ENCODE results near the gene PPFIBP1. TPM values are rescaled to one million over a fixed set of nuclear protein-coding genes. Genes with fewer than 3 reads are reported as not detected.
"Not testable (repeated sequence)": the region's sequence is repeated elsewhere in the genome, so short reads cannot be mapped to it uniquely, and the experiment has no call there.

Gene PPFIBP1
- total RNA-seq, 5 donors from 2014 or later (not counting 1 experiment from before 2014, with no cell fraction given), result 4.1 to 6.1 (median 5.8) TPM

GRCh38 chr12:27588075-27588730, 64.2 kb downstream of the PPFIBP1 start:
- no CpG with 5 or more reads among the region's 2 CpGs for WGBS (ENCODE audit: insufficient coverage)
- Mint-ChIP-seq H3K4me3 (peak overlapping the region; percentile 13 to 52 (median 48)), H3K27ac (peak overlapping the region in 1 of 2 donors; percentile 18), H3K4me1 (peaks cover 9 to 17% (median 13%) of the 10 kb centered on the region in 3 donors)
- H3K4me3 ChIP-seq (ENCODE audit: control insufficient read depth in 1 of 2, extremely low read depth in 1 of 2, low read length in 1 of 2); H3K27me3 Mint-ChIP-seq; ATAC-seq (replicated peaks in 1 of 4); DNase-seq; H3K36me3 Mint-ChIP-seq; POLR2A ChIA-PET; H3K27me3 ChIP-seq (replicated peaks in 1 of 2; ENCODE audit: control insufficient read depth in 2 of 2, extremely low read depth in 1 of 2, insufficient read depth in 2 of 2, low read length in 1 of 2); H3K36me3 ChIP-seq (ENCODE audit: control insufficient read depth in 2 of 2, extremely low read depth in 1 of 2, insufficient read depth in 1 of 2, low read length in 1 of 2); H3K9me3 Mint-ChIP-seq; H3K4me1 ChIP-seq (ENCODE audit: control insufficient read depth in 1 of 2, extremely low read depth in 1 of 2, insufficient read depth in 2 of 2, low read length in 2 of 2); H3K9me3 ChIP-seq; H3K27ac ChIP-seq (ENCODE audit: low read length): not testable (repeated sequence)
- CTCF ChIA-PET, result interaction anchor here (0.7 kb wide), 2 partner anchors 157 to 1037 kb away, joined by 6 to 11 read pairs; no protein-coding TSS in a partner anchor

GRCh38 chr12:27588776-27589175, 64.8 kb downstream of the PPFIBP1 start:
- CTCF ChIA-PET, result no interaction called here
- H3K4me3 ChIP-seq (ENCODE audit: control insufficient read depth in 1 of 2, extremely low read depth in 1 of 2, low read length in 1 of 2), result no peak overlapping the region
- H3K9me3 Mint-ChIP-seq, result no peaks in the 10 kb centered on the region
- H3K9me3 ChIP-seq, result no peaks in the 10 kb centered on the region
- no peak overlapping the region for H3K27ac Mint-ChIP-seq
- peaks cover 9 to 17% (median 13%) of the 10 kb centered on the region in 3 donors for H3K4me1 Mint-ChIP-seq
- H3K4me3 Mint-ChIP-seq, result peak overlapping the region in 1 of 3 donors; percentile 52
- DNase-seq (no peak), ATAC-seq (replicated peaks in 1 of 4) (no peak)
- no peaks in the 10 kb centered on the region for H3K4me1 ChIP-seq (ENCODE audit: control insufficient read depth in 1 of 2, extremely low read depth in 1 of 2, insufficient read depth in 2 of 2, low read length in 2 of 2)
- H3K36me3 Mint-ChIP-seq, result no peaks in the 10 kb centered on the region
- POLR2A ChIA-PET, result no interaction called here
- H3K27me3 Mint-ChIP-seq, result peaks cover 0 to 1% of the 10 kb centered on the region in 2 donors
- no peak overlapping the region for H3K27ac ChIP-seq (ENCODE audit: low read length)
- H3K27me3 ChIP-seq (replicated peaks in 1 of 2; ENCODE audit: control insufficient read depth in 2 of 2, extremely low read depth in 1 of 2, insufficient read depth in 2 of 2, low read length in 1 of 2), result no peaks in the 10 kb centered on the region
- no peaks in the 10 kb centered on the region for H3K36me3 ChIP-seq (ENCODE audit: control insufficient read depth in 2 of 2, extremely low read depth in 1 of 2, insufficient read depth in 1 of 2, low read length in 1 of 2)
- WGBS (ENCODE audit: insufficient coverage), result no CpG with 5 or more reads among the region's 4 CpGs

- Histone ChIP-seq H3K36me3 (ENCODE audit: control insufficient read depth in 2 of 2, extremely low read depth in 1 of 2, insufficient read depth in 1 of 2, low read length in 1 of 2) (no peaks in the 10 kb centered on the region), H3K4me3 (ENCODE audit: control insufficient read depth in 1 of 2, extremely low read depth in 1 of 2, low read length in 1 of 2) (no peak overlapping the region), H3K9me3 (no peaks in the 10 kb centered on the region), H3K27ac (ENCODE audit: low read length) (no peak overlapping the region), H3K27me3 (replicated peaks in 1 of 2; ENCODE audit: control insufficient read depth in 2 of 2, extremely low read depth in 1 of 2, insufficient read depth in 2 of 2, low read length in 1 of 2) (no peaks in the 10 kb centered on the region), H3K4me1 (ENCODE audit: control insufficient read depth in 1 of 2, extremely low read depth in 1 of 2, insufficient read depth in 2 of 2, low read length in 2 of 2) (no peaks in the 10 kb centered on the region)
- Mint-ChIP-seq H3K27ac (no peak overlapping the region), H3K9me3 (no peaks in the 10 kb centered on the region), H3K4me3 (no peak overlapping the region), H3K36me3 (peaks cover 2% of the 10 kb centered on the region), H3K4me1 (peaks cover 9 to 17% (median 13%) of the 10 kb centered on the region in 3 donors), H3K27me3 (peaks cover 0 to 2% of the 10 kb centered on the region in 2 donors)
- POLR2A ChIA-PET, result no interaction called here
- DNase-seq, result no peak
- CTCF ChIA-PET, result no interaction called here
- WGBS (ENCODE audit: insufficient coverage), result no CpG with 5 or more reads among the region's 4 CpGs
- ATAC-seq (replicated peaks in 1 of 4), result no peak
Observed at GRCh38 chr12:27589419-27589818, 65.4 kb downstream of the PPFIBP1 start.

DNA sequence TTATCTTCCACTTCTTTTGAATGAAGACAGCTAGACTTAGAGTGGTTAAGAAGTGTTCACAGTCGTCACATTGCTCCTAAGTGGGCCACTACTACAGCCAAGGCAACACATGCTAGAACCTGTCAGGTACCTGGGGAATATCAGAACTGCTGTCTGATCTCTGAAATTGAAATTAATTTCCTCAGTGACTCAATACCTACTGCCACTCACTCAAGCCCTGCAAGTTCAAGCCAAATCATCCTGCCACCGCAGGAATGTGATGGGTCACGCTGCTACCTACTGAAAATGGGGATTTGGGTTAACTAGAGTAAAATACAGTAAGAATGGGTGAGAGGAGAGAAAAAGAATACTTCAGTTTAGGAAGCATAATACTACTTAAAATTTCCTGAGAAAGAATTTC, 67.7 kb downstream of the PPFIBP1 start:
- H3K4me3 ChIP-seq (ENCODE audit: control insufficient read depth in 1 of 2, extremely low read depth in 1 of 2, low read length in 1 of 2); H3K36me3 Mint-ChIP-seq; H3K27ac Mint-ChIP-seq; H3K9me3 ChIP-seq; ATAC-seq (replicated peaks in 1 of 4); H3K4me1 ChIP-seq (ENCODE audit: control insufficient read depth in 1 of 2, extremely low read depth in 1 of 2, insufficient read depth in 2 of 2, low read length in 2 of 2); H3K36me3 ChIP-seq (ENCODE audit: control insufficient read depth in 2 of 2, extremely low read depth in 1 of 2, insufficient read depth in 1 of 2, low read length in 1 of 2); CTCF ChIA-PET; H3K27ac ChIP-seq (ENCODE audit: low read length); H3K27me3 Mint-ChIP-seq; H3K27me3 ChIP-seq (replicated peaks in 1 of 2; ENCODE audit: control insufficient read depth in 2 of 2, extremely low read depth in 1 of 2, insufficient read depth in 2 of 2, low read length in 1 of 2); POLR2A ChIA-PET; DNase-seq; H3K9me3 Mint-ChIP-seq; H3K4me3 Mint-ChIP-seq: not testable (repeated sequence)
- no CpG with 5 or more reads among the region's 3 CpGs for WGBS (ENCODE audit: insufficient coverage)
- H3K4me1 Mint-ChIP-seq, result peaks cover 9 to 17% (median 13%) of the 10 kb centered on the region in 3 donors

DNA sequence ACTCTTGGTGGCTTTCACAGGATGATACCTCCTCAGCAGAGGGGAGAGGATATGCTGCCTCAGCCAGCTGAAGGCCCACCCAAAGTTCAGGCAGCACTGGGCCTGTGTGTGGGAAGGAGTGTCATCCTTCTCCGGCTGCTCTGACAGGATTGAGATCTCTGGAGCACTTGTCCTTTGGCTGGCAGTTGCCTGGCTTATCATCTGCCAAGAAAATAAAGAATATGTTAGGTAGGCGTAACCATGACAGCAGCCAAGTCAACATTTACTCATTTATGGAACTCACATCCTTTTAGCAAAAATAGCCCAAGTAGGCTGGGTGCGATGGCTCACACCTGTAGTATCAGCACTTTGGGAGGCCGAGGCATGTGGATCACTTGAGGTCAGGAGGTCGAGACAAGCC, 68.5 kb downstream of the PPFIBP1 start:
- no peaks in the 10 kb centered on the region for H3K9me3 Mint-ChIP-seq
- Histone ChIP-seq H3K4me1 (ENCODE audit: control insufficient read depth in 1 of 2, extremely low read depth in 1 of 2, insufficient read depth in 2 of 2, low read length in 2 of 2) (no peaks in the 10 kb centered on the region), H3K27ac (ENCODE audit: low read length) (no peak overlapping the region), H3K4me3 (ENCODE audit: control insufficient read depth in 1 of 2, extremely low read depth in 1 of 2, low read length in 1 of 2) (no peak overlapping the region), H3K27me3 (replicated peaks in 1 of 2; ENCODE audit: control insufficient read depth in 2 of 2, extremely low read depth in 1 of 2, insufficient read depth in 2 of 2, low read length in 1 of 2) (no peaks in the 10 kb centered on the region), H3K36me3 (ENCODE audit: control insufficient read depth in 2 of 2, extremely low read depth in 1 of 2, insufficient read depth in 1 of 2, low read length in 1 of 2) (no peaks in the 10 kb centered on the region), H3K9me3 (no peaks in the 10 kb centered on the region)
- H3K27ac Mint-ChIP-seq, result no peak overlapping the region
- ChIA-PET CTCF (no interaction called here), POLR2A (no interaction called here)
- peaks cover 9 to 15% (median 12%) of the 10 kb centered on the region in 3 donors for H3K4me1 Mint-ChIP-seq
- no peak overlapping the region for H3K4me3 Mint-ChIP-seq
- peaks cover 0 to 2% of the 10 kb centered on the region in 2 donors for H3K27me3 Mint-ChIP-seq
- peaks cover 7% of the 10 kb centered on the region for H3K36me3 Mint-ChIP-seq
- 54% methylated on average over 2 of the region's 5 CpGs for WGBS (ENCODE audit: insufficient coverage)
- no peak for ATAC-seq (replicated peaks in 1 of 4)
- no peak for DNase-seq

DNA sequence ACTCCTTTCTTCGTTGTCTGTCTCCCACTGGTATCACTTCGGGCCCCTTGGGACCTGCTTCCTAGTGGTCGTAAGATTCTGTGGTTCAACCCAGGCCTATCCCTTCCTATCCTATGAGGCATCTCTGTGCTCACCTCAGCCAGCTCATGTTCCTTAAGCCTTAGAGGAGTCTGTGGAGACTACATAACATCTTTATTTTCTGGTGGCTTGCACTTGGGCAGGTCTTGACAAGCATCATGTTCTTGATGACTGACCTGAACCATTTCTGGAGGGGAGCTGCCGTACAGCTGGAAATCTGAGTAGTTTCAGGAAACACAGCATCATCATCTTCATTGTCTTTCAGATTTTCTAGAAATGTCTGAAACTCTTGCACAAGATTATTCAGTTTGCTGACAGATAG, 69.3 kb downstream of the PPFIBP1 start:
- peaks cover 7% of the 10 kb centered on the region for H3K36me3 Mint-ChIP-seq
- CTCF ChIA-PET, result interaction anchor here in 1 of 2 donors (0.7 kb wide), 1 partner anchor 20 kb away, joined by 4 read pairs; no protein-coding TSS in a partner anchor
- Histone ChIP-seq H3K4me1 (ENCODE audit: control insufficient read depth in 1 of 2, extremely low read depth in 1 of 2, insufficient read depth in 2 of 2, low read length in 2 of 2) (no peaks in the 10 kb centered on the region), H3K27ac (ENCODE audit: low read length) (no peak overlapping the region), H3K9me3 (no peaks in the 10 kb centered on the region), H3K27me3 (replicated peaks in 1 of 2; ENCODE audit: control insufficient read depth in 2 of 2, extremely low read depth in 1 of 2, insufficient read depth in 2 of 2, low read length in 1 of 2) (no peaks in the 10 kb centered on the region), H3K36me3 (ENCODE audit: control insufficient read depth in 2 of 2, extremely low read depth in 1 of 2, insufficient read depth in 1 of 2, low read length in 1 of 2) (no peaks in the 10 kb centered on the region), H3K4me3 (ENCODE audit: control insufficient read depth in 1 of 2, extremely low read depth in 1 of 2, low read length in 1 of 2) (no peak overlapping the region)
- WGBS (ENCODE audit: insufficient coverage), result 81% methylated on average over 2 of the region's 4 CpGs
- DNase-seq (no peak), ATAC-seq (replicated peaks in 1 of 4) (no peak)
- peaks cover 0 to 4% (median 2%) of the 10 kb centered on the region in 3 donors for H3K9me3 Mint-ChIP-seq
- POLR2A ChIA-PET, result no interaction called here
- H3K27me3 Mint-ChIP-seq, result peaks cover 0 to 2% of the 10 kb centered on the region in 2 donors
- no peak overlapping the region for H3K4me3 Mint-ChIP-seq
- H3K27ac Mint-ChIP-seq, result no peak overlapping the region
- H3K4me1 Mint-ChIP-seq, result peaks cover 2 to 8% (median 5%) of the 10 kb centered on the region in 3 donors
